Loucy (cell line): ENCODE results near the gene KIF16B.

Source experiments
- EZH2phosphoT487 ChIP-seq: fragments of 200-600 bp; IDR thresholded peaks from 2 replicates; pipeline ENCODE4 v1.6.1; 2018; ENCODE audit warnings: antibody characterized with exemption, mild to moderate bottlenecking, moderate library complexity, borderline replicate concordance
- TF ChIP-seq, protein P1 (sequence below): fragments of 200-600 bp; sonication (generic); conservative IDR thresholded peaks from 2 replicates; pipeline ENCODE4 v1.5.1; 2014; ENCODE audit warnings: mild to moderate bottlenecking, antibody characterized with exemption, low read length

DNA sequence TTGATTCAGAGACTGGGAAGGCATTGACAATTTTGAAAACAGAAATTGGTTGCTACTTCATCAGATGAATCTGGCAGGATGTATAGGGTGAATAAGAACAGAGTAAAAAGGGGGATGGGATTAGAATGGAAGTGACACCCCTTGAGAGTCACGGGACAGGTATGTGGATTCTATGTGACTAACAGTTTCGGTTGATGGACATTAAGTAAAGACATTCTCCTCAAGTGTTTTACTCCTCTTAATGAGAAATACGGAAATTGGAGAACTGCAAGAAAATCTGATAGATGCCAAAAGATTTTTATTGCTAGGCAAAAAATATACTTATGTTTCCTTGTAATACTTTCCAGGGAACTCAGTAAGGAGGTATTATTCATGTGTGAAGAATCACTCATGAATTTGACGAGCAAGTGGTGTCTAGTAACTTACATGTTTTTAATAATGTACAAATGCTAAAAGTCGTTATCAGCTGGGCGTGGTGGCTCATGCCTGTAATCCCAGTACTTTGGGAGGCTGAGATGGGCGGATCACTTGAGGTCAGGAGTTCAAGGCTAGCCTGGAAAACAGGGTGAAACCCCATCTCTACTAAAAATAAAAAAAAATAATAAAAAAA lies 135.8 kb downstream of the KIF16B start:
- TF ChIP-seq, protein P1, sequence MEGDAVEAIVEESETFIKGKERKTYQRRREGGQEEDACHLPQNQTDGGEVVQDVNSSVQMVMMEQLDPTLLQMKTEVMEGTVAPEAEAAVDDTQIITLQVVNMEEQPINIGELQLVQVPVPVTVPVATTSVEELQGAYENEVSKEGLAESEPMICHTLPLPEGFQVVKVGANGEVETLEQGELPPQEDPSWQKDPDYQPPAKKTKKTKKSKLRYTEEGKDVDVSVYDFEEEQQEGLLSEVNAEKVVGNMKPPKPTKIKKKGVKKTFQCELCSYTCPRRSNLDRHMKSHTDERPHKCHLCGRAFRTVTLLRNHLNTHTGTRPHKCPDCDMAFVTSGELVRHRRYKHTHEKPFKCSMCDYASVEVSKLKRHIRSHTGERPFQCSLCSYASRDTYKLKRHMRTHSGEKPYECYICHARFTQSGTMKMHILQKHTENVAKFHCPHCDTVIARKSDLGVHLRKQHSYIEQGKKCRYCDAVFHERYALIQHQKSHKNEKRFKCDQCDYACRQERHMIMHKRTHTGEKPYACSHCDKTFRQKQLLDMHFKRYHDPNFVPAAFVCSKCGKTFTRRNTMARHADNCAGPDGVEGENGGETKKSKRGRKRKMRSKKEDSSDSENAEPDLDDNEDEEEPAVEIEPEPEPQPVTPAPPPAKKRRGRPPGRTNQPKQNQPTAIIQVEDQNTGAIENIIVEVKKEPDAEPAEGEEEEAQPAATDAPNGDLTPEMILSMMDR, result no peak
- no peak for TF ChIP-seq EZH2phosphoT487
